Thyroid gland (tissue), 4 donors: Measurements from ENCODE around the gene SUN2.

ENCODE experiments used
- CTCF ChIP-seq, 6 experiments: fragments of 200-600 bp in 3 of 6; fragments of 450-650 bp in 3 of 6; sonication (generic) in 3 of 6; IDR thresholded peaks; one replicate each; pipeline ENCODE4 v1.5.1; 2016 to 2019; ENCODE audit warnings: antibody characterized with exemption in 6 of 6, mild to moderate bottlenecking in 2 of 6, inconsistent platforms in 1 of 6, moderate library complexity in 1 of 6
- POLR2A ChIP-seq, 2 donors: fragments of 450-650 bp; IDR thresholded peaks; one replicate each; pipeline ENCODE4 v1.6.1; 2017; ENCODE audit warnings: antibody characterized with exemption in 2 of 2, mild to moderate bottlenecking in 2 of 2, moderate library complexity in 1 of 2

- TF ChIP-seq CTCF (IDR thresholded peaks at IDR 0.05), result no peak
- TF ChIP-seq POLR2A (IDR thresholded peaks at IDR 0.05), result no peak
These were observed 1.0 kb downstream of the SUN2 start for GRCh38 chr22:38754751-38755154.
